Measurements from ENCODE around the gene ATP1B2.

GRCh38 chr17:7651665-7652387 is 1.1 kb downstream of the ATP1B2 start:
- TF ChIP-seq EZH2phosphoT487 (IDR thresholded peaks at IDR 0.05; ENCODE audit: insufficient read depth, low read depth) (no peak; the same call in 1 of the 2 replicates), EZH2 (IDR thresholded peaks at IDR 0.05; ENCODE audit: insufficient read depth, poor library complexity, severe bottlenecking) (no peak)

Measured in GM23248 (cell line).